HG03565 (cell line): ENCODE data around the gene PLEKHG5.
"Not testable (repeated sequence)": the region's sequence is repeated elsewhere in the genome, so short reads cannot be mapped to it uniquely, and the experiment has no call there.

Source experiments
- ATAC-seq: cut with Tn5 transposase; IDR thresholded peaks from one replicate; pipeline ENCODE4 v1.9.1; 2021; ENCODE audit warnings: mild to moderate bottlenecking, moderate library complexity; ENCODE audit not compliant: unreplicated experiment

PLEKHG5 gene

GRCh38 chr1:6464514-6464836 is 27.0 kb downstream of the PLEKHG5 start:
- ATAC-seq, result no peak

DNA sequence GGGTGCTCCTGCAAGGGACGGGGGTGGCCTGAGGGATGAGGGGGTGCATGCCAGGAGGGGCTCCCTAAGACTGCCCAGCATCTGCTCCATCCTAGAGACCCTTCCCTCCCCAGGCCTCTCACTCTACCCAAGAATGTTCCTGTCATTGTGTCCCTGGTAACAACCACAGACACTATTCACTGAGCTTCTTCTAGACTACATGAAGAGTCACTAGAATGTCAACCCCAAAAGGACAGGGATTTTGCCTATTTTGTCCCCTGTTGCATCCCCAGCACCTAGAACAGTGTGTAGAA is 28.4 kb downstream of the PLEKHG5 start:
- no peak for ATAC-seq

- no peak for ATAC-seq
Measured at GRCh38 chr1:6462412-6463119, 28.9 kb downstream of the PLEKHG5 start.

DNA sequence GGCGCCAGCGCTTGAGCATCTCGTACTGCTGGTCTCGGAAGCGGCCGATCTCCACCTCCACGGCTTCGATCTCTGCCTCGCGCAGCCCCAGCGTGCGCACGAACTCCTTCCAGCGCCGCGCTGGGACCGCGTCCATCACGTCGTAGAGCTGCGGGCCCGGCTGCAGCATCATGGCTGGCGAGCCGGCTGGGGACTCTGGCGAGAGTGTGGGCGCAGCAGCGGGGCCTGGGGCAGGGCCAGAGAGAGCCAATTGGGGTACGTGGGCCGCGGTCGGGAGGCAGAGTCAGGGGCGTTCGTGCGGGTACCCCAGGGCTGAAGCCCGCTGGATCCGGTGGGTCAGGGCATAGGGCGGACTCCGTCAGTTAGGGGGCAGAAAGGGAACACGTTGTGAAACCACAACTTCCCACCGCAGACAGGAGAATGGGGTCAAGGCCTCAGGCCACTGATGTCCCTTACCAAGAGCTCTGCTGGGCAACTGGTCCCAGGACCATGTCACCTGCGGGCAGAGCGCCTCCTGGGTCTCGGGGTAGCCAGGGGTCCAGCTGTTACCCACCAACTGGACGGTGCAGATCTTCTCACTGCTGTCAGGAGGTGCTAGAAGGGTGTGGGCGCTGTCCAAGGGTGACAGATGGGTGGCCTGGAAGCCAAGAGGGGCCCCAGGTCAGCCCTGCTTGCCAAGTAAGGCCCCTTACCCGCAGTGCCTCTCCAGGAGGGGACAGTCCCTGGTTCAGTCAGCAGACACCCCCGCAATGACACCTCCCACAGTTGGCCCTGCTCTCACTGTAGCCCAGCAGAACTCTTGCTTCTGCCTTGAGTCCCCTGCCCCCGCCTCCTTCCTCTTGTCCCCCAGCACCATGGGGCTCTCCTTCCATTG is 29.7 kb downstream of the PLEKHG5 start:
- ATAC-seq, result no peak

- no peak for ATAC-seq
Measured at GRCh38 chr1:6461051-6461530, 30.4 kb downstream of the PLEKHG5 start.

DNA sequence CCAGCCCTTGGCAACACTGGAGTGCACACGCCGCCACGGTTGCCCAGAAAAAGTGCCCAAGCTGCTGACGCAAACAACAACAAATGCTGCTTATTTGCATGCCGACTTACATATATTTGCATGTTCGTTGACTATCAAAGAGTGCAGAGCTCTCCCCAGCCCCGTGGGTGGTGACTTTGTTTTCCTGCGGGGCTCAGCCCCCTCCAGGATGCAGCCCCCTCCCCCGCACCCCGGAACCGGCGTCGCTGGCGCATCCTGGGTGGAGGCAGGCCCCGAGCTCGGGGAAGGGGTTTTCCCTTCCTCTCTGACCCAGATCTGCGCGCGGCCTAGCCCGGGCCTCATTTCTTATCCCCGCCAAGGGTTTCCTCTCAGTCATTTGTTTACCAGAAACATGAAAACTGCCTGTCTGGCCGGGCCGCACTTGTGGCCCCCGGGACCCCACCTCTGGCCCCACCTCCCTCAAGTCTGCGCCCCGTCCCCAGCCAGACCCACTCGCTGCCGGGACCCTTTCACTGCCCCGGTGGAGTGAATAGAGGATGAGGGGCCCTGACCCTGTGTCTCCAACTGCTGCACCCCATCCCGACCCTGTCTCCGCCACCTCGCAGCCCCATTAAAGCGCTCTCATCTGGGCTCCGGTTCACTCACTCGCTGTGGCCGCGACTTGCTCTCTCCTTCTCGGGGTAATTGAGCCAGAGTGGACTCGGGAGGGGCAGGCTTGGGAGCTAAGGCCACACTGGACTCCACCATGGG is 31.0 kb downstream of the PLEKHG5 start:
- ATAC-seq, result no peak

GRCh38 chr1:6459850-6460265 is 31.6 kb downstream of the PLEKHG5 start:
- ATAC-seq, result no peak

- no peak for ATAC-seq
Measured at GRCh38 chr1:6456800-6457466, 34.5 kb downstream of the PLEKHG5 start.

GRCh38 chr1:6455752-6456520 is 35.5 kb downstream of the PLEKHG5 start:
- not testable (repeated sequence) for ATAC-seq

- no peak for ATAC-seq
Measured at GRCh38 chr1:6454856-6455751, 36.4 kb downstream of the PLEKHG5 start.

- not testable (repeated sequence) for ATAC-seq
Measured at GRCh38 chr1:6453895-6454855, 37.3 kb downstream of the PLEKHG5 start.

DNA sequence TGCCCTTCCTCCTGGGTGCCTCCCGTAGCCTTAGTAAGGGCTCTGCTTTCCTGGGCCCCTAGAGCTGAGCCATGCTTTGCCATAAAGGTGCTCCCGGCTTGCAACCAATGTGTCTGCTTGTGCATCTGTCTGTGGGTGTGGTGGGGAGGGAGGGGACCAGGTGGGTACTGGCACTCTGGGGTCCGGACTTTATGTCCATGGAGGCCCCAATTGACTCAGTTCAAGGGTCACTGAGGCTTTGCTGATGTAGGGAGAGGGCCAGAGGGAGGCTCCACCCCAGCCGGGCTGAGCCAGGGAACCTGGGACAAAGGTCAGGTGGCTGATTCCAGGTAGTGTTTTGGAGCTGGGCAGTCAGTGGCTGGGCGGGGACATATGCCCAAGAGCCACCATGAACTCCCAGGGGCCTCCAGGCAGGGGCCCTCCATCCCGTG is 40.5 kb downstream of the PLEKHG5 start:
- no peak for ATAC-seq

DNA sequence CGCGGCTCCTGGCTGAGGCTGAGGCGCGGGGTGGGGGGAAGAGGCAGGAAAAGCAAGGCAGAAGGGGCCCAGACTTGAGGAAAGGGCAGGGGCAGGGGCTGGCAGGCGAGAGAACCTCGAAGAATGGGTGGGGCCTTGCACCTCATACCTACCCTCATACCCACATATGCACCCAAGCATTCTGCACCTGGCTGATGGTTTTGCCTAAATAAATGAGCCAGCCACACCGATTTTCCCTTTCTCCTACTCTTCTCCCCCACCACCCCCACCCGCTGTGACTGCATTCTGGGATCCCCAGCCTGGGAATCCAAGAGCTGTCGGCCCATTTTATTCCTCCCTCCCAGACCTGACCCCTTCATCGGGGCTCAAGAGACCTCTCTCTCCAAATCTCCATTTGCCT is 41.0 kb downstream of the PLEKHG5 start:
- ATAC-seq, result not testable (repeated sequence)

GRCh38 chr1:6450005-6450450 is 41.4 kb downstream of the PLEKHG5 start:
- no peak for ATAC-seq

DNA sequence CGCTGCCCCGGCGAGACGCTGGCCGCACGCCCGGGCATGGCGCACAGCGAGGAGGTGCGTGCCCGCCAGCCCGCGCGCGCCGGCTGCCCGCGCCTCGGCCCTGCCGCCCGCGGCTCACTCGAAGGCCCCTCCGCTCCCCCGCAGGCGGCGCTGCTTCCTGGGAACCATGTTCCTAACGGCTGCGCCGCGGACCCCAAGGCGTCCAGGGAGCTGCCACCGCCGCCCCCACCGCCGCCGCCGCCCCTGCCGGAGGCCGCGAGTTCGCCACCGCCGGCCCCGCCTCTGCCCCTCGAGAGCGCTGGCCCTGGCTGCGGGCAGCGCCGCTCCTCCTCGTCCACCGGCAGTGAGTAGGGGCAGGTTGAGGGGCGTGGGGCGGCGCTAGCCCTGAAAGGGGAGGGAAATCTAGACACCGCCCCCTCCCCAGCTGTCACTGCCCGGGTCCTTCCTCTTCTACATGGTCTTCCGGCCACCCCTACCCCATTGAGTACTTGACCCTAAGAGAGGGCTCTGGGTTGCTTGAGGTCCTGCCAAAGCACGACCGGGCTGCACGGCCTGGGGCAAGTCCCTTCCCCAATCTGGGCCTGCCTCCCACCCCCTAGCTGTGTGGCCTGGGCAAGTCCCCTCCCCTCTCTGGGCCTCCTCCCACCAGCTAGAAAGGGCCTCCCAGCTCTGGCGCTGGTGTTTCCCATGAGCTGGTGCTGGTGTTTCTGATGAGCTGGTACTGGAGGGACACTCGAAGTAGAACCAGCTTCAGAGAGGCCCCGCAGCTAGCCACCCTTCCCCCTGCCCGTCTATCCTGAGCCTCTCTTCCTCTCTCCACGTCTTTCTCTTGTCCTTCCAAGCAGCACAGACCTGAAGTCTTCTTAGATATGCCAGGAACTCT is 42.5 kb downstream of the PLEKHG5 start:
- no peak for ATAC-seq

- ATAC-seq, result no peak
Measured at GRCh38 chr1:6447818-6448748, 43.4 kb downstream of the PLEKHG5 start.
